PC-3 (cell line): Measurements from ENCODE around the gene PCNA. TPM values are rescaled to one million over a fixed set of nuclear protein-coding genes. Genes with fewer than 3 reads are reported as not detected.

Source experiments
- ATAC-seq: fragments of 200-7000 bp; cut with Tn5 transposase; 2 replicates; pipeline ENCODE4 v1.9.1; 2020; ENCODE audit warnings: mild to moderate bottlenecking, moderate library complexity
- BruUV-seq: library from RNA; stranded (reverse); fragments of 400-500 nt; replicated peaks from 2 replicates; lab custom pipeline; 2021; lab: Mats Ljungman, UMichigan
- CTCF ChIA-PET: fragments of 300-600 bp; sonication (Branson Sonifier 250); formaldehyde crosslinking; loops from one replicate; lab custom pipeline; 2022; ENCODE audit warnings: antibody characterized with exemption; lab: Charles Lee
- POLR2A ChIA-PET: fragments of 300-600 bp; sonication (Branson Sonifier 250); formaldehyde crosslinking; loops from one replicate; lab custom pipeline; 2022; ENCODE audit warnings: antibody characterized with exemption; ENCODE audit not compliant: unreplicated experiment; lab: Charles Lee
- DNase-seq: peaks from one replicate; pipeline ENCODE4 v3.0.0-alpha.2; 2015
- H2AFZ ChIP-seq: fragments of 300-600 bp; sonication (generic); 2 replicates; pipeline ENCODE4 v1.6.0; 2016; ENCODE audit warnings: antibody characterized with exemption, low read length
- H3F3A ChIP-seq: fragments of 300-600 bp; sonication (generic); one replicate; pipeline ENCODE4 v1.6.0; 2017; ENCODE audit warnings: antibody characterized with exemption, low read length, control low read depth, mild to moderate bottlenecking; ENCODE audit not compliant: unreplicated experiment
- H3K27ac ChIP-seq: fragments of 300-600 bp; sonication (generic); 2 replicates; pipeline ENCODE4 v1.5.1; 2016; ENCODE audit warnings: mild to moderate bottlenecking, low read length
- H3K27me3 ChIP-seq: fragments of 300-600 bp; sonication (generic); 2 replicates; pipeline ENCODE4 v1.6.1; 2016; ENCODE audit warnings: low read length, mixed read lengths
- H3K36me3 ChIP-seq: fragments of 300-600 bp; sonication (generic); 2 replicates; pipeline ENCODE4 v1.6.1; 2016; ENCODE audit warnings: low read depth, mixed run types, low read length, mixed read lengths
- H3K4me1 ChIP-seq: fragments of 300-600 bp; sonication (generic); 2 replicates; pipeline ENCODE4 v1.5.1; 2016; ENCODE audit warnings: low read length; ENCODE audit not compliant: insufficient read depth
- H3K4me2 ChIP-seq: fragments of 300-600 bp; sonication (generic); 2 replicates; pipeline ENCODE4 v1.6.0; 2016; ENCODE audit warnings: low read length
- H3K4me3 ChIP-seq: fragments of 300-600 bp; sonication (generic); 2 replicates; pipeline ENCODE4 v1.5.1; 2016; ENCODE audit warnings: mild to moderate bottlenecking, low read length, mixed read lengths
- H3K79me2 ChIP-seq: fragments of 300-600 bp; sonication (generic); 2 replicates; pipeline ENCODE4 v1.6.1; 2017; ENCODE audit warnings: low read length, mixed read lengths
- H3K9ac ChIP-seq: fragments of 300-600 bp; sonication (generic); 2 replicates; pipeline ENCODE4 v1.6.0; 2016; ENCODE audit warnings: mild to moderate bottlenecking, low read length
- H3K9me2 ChIP-seq: fragments of 300-600 bp; sonication (generic); replicated peaks from 2 replicates; pipeline ENCODE4 v1.6.1; 2016; ENCODE audit warnings: mixed run types, low read length, mixed read lengths
- H3K9me3 ChIP-seq: fragments of 300-600 bp; sonication (generic); 2 replicates; pipeline ENCODE4 v1.6.1; 2016; ENCODE audit warnings: low read length, mixed read lengths
- H4K20me1 ChIP-seq: fragments of 300-600 bp; sonication (generic); 2 replicates; pipeline ENCODE4 v1.6.1; 2016; ENCODE audit warnings: low read length, mixed read lengths
- CTCF ChIP-seq: fragments of 300-600 bp; sonication (generic); conservative IDR thresholded peaks from 2 replicates; pipeline ENCODE4 v1.5.1; 2017; ENCODE audit warnings: antibody characterized with exemption, low read depth, mild to moderate bottlenecking, low read length
- EZH2 ChIP-seq: fragments of 300-600 bp; sonication (generic); IDR thresholded peaks from one replicate; pipeline ENCODE4 v1.6.1; 2017; ENCODE audit warnings: antibody characterized with exemption, mild to moderate bottlenecking, low read length; ENCODE audit not compliant: unreplicated experiment
- EZH2phosphoT487 ChIP-seq: fragments of 300-600 bp; sonication (generic); IDR thresholded peaks from 2 replicates; pipeline ENCODE4 v1.6.1; 2018; ENCODE audit warnings: mild to moderate bottlenecking, antibody characterized with exemption, low read length, borderline replicate concordance
- intact Hi-C: fragments of 100-400 bp; cut with micrococcal nuclease; formaldehyde crosslinking; loops from 2 replicates; pipeline ENCODE4 v1.9.0; 2023
- total RNA-seq: library from RNA; depleted of rRNA; stranded (reverse); fragments of >200 nt; gene quantifications from 2 replicates; pipeline ENCODE4 v1.2.3, GENCODE V29; 2014

The PCNA gene
- total RNA-seq, 1 experiment from 2014 or later, result 286 TPM

GRCh38 chr20:5119143-5119434, 669 bp downstream of the PCNA start:
- no peaks in the 10 kb centered on the region for H3K27me3 ChIP-seq
- H3K9me2 ChIP-seq, result no peaks in the 10 kb centered on the region
- peaks cover 43% of the 10 kb centered on the region for H3K4me1 ChIP-seq
- ATAC-seq, result no peak
- POLR2A ChIA-PET, result no interaction called here
- H3K36me3 ChIP-seq, result peaks cover 48% of the 10 kb centered on the region
- H3K27ac ChIP-seq, result peak overlapping the region; percentile 63
- DNase-seq, result no peak
- intact Hi-C loops, result no loop called here
- peak overlapping the region; percentile 92 for H3K9ac ChIP-seq
- no peaks in the 10 kb centered on the region for H3K9me3 ChIP-seq
- no peak overlapping the region for H2AFZ ChIP-seq
- CTCF ChIA-PET, result no interaction called here
- H4K20me1 ChIP-seq, result peaks cover 34% of the 10 kb centered on the region
- peaks cover 32% of the 10 kb centered on the region for H3F3A ChIP-seq
- peak overlapping the region; percentile 84 for H3K4me3 ChIP-seq
- peaks cover 44% of the 10 kb centered on the region for H3K79me2 ChIP-seq
- no TSS peak for BruUV-seq
- H3K4me2 ChIP-seq, result peak overlapping the region; percentile 90
- TF ChIP-seq EZH2phosphoT487 (no peak), CTCF (no peak), EZH2 (no peak)

GRCh38 chr20:5118220-5119142, 1.3 kb downstream of the PCNA start:
- CTCF ChIA-PET, result no interaction called here
- no peak for DNase-seq

More at GRCh38 chr20:5118220-5119142, 1.3 kb downstream of the PCNA start:
- Histone ChIP-seq H3K4me1 (peaks cover 48% of the 10 kb centered on the region), H4K20me1 (peaks cover 34% of the 10 kb centered on the region), H3K79me2 (peaks cover 44% of the 10 kb centered on the region), H3K4me3 (peak overlapping the region; percentile 84), H3K4me2 (peak overlapping the region; percentile 90), H3K27ac (peak overlapping the region; percentile 63), H3K36me3 (peaks cover 48% of the 10 kb centered on the region), H2AFZ (no peak overlapping the region), H3K9ac (peak overlapping the region; percentile 92), H3K9me3 (no peaks in the 10 kb centered on the region), H3F3A (peaks cover 36% of the 10 kb centered on the region), H3K27me3 (no peaks in the 10 kb centered on the region), H3K9me2 (no peaks in the 10 kb centered on the region)
- POLR2A ChIA-PET, result no interaction called here
- no TSS peak for BruUV-seq
- ATAC-seq, result no peak
- TF ChIP-seq EZH2phosphoT487 (no peak), CTCF (no peak), EZH2 (no peak)
- intact Hi-C loops, result no loop called here
